ENCODE data around the gene SDC4. TPM values are rescaled to one million over a fixed set of nuclear protein-coding genes. Genes with fewer than 3 reads are reported as not detected.

The SDC4 gene
- total and polyA plus RNA-seq, 9 of the 15 experiments (the other 6 are each of a cell fraction or from before 2014, with no cell fraction given) = 2.1 to 10.7 (median 6.3) TPM

GRCh38 chr20:45362804-45363610 is 14.8 kb upstream of the SDC4 start, which contains the start of gene SYS1 (continued):
- TF ChIP-seq STAT6 (CRISPR knock-in tag; IDR thresholded peaks at IDR 0.05) (no peak), ZNF695 (CRISPR knock-in tag; IDR thresholded peaks at IDR 0.05) (no peak), RNF2 (IDR thresholded peaks at IDR 0.05) (peak; percentile 74; the same call in 1 of the 2 replicates), MTF1 (CRISPR knock-in tag; IDR thresholded peaks at IDR 0.05; ENCODE audit: borderline replicate concordance) (no peak), TARDBP (IDR thresholded peaks at IDR 0.05) (no peak), ZBTB2 (IDR thresholded peaks at IDR 0.05) (peak; percentile 99), ZHX1 (conservative IDR thresholded peaks at IDR 0.05; ENCODE audit: low read length) (no peak), ZBTB33 (CRISPR knock-in tag; IDR thresholded peaks at IDR 0.05) (no peak), ZBTB7A (IDR thresholded peaks at IDR 0.05; ENCODE audit: borderline replicate concordance, control insufficient read depth, low read depth, low read length) (0 out of 2 replicates have a peak, but pooled peaks have one; percentile 54), E2F8 (IDR thresholded peaks at IDR 0.05; ENCODE audit: low read depth, partially characterized antibody) (peak; percentile 77), CAMTA2 (CRISPR knock-in tag; conservative IDR thresholded peaks at IDR 0.05) (no peak), ATF6 (CRISPR knock-in tag; IDR thresholded peaks at IDR 0.05) (peak; percentile 36; the same call in 1 of the 2 replicates)

Data from K562 (cell line).